Stimulated activated CD8-positive, alpha-beta memory T cell treated with anti-CD3 and anti-CD28 coated beads, Interleukin-2, amount 100 ng/mL, for 1 hour (primary cell): ENCODE results near the gene PDZK1IP1.
"Not testable (repeated sequence)": the region's sequence is repeated elsewhere in the genome, so short reads cannot be mapped to it uniquely, and the experiment has no call there.

Experiments used
- DNase-seq, 2 donors: peaks; one replicate each; pipeline ENCODE4 v3.0.0-alpha.2; 2020; ENCODE audit warnings: low read depth in 2 of 2

PDZK1IP1 gene

DNA sequence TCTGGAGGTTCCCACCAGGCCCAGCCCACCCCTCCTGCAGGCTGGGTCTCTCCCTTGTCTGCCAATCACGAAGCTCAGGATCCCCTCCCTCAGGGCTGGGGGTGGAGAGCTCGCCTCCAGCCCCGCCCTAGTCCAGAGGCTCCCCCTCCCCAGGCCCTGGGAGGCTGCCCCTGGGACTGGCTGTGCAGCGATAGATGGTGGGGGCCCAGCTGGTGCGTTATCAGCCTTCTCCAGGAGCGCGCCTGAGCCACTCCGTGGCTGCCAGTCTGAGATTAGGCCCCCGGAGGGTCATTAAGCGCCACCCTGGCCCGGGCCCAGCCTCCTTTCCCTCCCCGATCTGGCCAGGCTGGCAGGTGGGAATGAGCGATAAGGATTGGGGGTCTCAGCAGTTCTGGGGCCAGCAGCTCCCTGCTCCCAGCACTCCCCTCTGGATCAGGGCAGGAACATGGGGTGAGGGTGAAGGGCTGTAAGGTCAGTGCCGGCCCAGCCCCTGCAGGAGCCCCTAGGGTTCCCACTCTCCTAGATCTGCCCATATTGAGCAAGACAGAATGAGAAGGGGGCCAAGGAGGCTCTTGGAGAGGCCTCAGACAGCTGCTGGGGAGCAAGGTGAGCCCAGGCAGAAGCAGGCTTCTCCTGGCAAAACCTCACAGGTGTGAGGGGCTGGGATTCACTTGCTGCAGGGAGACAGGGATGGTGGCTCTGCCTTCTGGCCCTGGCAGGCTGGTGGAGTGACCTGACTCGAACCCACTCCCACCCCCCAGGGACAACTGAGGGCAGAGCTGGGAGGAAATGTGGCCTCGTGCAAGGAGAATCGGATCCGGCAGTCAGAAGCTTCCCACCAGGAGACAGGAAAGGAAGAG is 8.5 kb downstream of the PDZK1IP1 start:
- no peak for DNase-seq

DNA sequence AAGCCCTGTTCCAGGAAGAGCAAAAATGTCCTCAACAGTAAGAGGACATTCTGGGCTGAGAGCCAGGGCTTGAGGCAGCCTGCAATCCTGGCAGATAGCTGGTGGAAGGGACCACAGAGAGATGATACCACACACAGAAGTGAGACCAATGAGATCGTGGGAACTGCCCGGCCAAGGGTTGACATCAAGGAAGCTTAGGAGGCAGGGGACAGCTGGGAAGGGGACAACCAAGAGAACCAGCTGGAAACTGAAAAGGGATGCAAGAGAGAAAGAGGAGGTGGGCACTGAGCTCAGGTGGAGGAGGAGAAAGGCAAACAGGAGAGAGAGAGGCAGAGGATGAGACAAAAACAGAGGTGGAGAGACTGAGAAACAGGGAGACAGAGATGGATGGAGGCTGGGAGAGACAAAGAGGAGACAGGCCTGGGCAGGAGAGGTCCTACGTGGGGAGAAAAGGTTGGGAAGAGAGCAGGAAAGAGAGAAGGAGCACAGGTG is 9.2 kb downstream of the PDZK1IP1 start:
- DNase-seq = no peak

DNA sequence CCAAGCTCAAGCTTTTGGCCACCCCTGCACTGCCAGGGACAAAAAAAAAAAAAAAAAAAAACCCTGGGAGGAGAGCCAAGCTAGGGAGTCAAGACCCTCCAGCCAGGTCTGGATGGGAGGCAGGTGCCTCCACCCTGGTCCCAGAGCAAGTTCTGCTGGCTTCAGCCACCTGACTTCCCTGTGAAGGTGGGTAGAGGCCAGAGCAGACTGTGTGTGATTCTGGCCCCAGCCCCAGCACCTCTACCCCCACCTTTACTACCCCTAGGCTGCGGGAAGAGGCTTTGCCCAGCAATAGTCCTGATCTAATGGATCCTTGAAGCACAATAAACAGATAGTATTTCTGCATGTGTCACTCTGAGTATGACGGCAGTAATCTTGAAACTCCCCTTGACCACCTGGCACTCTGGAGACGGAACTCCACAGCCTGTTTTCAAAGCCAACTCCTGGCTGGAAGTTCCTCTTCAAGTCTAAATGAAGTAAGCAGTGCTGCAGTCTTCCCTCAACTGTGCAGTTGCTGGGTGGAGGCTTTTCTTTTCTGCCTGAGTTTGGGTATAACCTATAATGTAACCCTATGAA is 9.8 kb downstream of the PDZK1IP1 start:
- no peak for DNase-seq

DNA sequence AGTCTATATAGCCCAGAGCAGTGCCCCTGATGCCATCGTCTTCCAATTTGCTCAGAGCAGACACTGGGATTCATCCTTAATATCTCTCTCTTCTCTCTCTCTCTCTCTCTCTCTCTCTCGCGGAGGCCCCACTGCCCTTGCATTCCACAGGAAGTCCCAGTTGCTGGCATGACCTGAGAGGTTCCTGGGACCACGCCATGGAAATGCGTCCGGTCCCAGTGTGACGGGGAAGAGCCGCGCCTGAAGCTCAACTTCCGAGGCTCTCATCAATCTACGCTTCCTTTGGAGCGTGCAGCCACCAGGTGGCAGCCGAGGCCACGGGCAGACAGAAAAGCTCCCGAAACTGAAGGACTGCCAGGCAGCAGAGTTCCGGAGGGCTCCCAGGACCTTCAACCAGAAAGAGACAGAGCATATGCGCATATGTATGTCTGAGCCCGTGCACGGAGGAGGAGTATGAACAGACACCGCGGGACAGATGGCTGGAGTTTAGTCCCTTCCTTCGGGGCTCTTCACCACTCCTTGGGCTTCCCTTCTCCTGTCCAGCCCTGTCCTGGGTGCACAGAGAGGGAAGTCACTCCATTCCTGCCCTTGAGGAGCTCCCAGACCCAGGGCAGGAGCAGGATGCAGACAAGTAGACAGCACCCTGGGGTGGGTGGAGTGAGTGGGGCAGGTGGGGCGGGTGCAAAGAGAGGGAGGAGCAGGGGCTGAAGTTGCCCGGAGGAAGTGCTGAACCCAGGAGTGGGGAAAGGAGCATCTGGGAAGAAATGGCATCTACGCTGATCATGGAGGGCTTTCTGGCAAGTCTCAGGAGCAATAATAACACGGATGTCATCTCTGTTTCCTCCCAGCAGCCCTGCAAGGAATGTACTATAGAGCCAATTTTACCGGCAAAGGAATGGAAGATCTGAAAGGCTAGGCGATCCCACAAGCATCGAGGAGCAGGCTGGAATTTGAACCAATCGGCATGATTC is 10.5 kb downstream of the PDZK1IP1 start:
- peak; percentile 38 to 46 for DNase-seq

DNA sequence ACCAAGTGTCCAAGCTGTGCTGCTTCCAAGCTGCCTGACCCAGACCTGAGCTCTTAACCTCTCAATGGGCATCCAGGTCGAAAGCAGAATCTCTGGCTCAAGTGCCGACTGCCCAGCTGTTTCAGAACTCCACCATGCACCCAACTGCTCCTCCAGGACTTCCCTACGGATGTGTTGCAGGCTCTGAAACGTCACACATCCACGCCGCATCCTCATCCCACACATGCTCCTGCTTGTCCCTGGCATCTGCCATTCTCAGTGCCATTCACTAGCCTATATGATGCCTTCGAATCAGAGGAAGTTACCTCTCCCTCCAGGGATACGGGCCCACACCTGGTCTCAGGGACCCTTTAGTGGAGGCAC is 11.2 kb downstream of the PDZK1IP1 start:
- no peak for DNase-seq

DNA sequence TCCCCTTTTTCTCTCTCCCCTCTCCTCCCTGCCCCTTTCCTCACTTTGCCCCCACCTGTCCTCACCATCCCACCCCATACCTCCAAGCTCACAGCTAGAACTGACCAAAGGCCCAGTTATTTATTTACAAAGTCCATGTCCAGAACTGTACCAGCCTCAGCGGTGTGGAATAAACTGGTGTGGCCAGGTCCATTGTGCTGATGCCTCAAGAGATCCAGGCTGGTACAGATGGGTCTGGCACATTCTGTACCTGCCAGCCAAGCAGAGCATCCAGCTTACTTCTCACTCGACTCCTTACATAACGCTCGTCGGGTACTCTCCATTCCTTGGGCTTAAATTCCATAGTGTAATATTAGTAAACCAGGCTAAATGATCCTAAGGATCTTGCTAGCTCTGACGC is 11.8 kb downstream of the PDZK1IP1 start:
- DNase-seq = no peak

DNA sequence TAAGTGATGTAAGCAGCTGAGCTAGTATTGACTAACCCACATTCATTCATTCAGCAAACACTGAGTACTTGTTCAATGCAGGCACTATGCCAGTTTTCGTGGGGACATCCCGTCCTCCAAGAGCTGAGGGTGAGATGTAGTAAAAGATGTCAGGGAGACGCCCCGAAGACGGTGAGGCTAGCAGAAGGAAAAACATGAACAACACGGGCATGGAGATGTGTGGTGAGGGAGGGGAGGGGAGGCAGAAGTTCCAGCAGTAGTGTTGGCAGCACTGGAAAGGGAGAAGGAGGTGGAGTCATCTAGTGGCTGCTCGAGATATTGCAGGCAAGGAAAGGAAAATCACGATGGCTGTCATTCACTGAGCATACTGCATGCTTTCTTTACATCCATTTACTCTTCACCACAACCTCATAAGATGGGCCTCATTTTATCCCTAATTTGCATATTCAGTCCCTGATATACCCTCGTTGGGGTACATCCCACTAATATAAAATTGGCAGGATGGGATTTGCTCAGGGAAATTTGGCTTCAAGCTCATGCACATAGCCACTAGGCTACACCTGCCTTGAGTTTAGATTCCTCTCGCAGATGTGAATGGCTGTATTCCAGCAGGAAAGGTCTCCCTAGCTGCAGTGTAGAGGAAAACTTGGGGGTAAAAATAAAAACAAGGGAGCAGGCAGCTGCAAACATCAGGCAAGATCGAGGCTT is 14.5 kb downstream of the PDZK1IP1 start:
- peak in 1 of 2 donors; percentile 8 for DNase-seq

DNA sequence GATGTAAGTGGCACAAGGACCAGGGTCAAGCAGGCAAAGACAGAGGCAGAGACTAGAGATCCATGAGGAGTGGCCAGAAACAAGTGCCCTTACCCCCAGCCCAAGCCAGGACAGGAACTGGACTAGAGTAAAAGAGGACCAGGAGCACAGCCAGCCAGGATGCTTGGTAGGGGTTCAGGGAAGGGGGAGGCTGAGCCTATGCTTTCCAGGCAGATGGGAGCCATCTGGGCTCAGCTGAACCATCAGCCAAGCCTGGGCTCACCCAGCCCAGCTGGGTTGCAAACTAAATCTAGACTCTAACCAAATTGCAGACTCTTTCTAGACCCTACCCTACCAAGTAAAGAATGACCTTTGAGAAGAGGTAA is 15.2 kb downstream of the PDZK1IP1 start:
- no peak for DNase-seq

DNA sequence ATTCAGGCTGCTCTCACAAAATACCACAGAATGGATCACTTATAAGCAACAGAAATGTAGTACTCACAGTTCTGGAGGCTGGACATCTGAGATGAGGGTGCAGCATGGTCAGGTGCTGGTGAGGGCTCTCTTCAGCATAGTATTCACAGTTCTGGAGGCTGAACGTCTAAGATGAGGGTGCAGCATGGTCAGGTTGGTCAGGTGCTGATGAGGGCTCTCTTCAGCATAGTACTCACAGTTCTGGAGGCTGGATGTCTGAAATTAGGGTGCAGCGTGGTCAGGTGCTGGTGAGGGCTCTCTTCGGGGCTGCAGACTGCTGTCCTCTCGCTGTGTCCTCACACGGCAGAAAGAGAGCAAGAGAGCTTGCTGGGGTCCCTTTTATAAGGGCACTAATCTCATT is 17.1 kb downstream of the PDZK1IP1 start:
- no peak for DNase-seq

DNA sequence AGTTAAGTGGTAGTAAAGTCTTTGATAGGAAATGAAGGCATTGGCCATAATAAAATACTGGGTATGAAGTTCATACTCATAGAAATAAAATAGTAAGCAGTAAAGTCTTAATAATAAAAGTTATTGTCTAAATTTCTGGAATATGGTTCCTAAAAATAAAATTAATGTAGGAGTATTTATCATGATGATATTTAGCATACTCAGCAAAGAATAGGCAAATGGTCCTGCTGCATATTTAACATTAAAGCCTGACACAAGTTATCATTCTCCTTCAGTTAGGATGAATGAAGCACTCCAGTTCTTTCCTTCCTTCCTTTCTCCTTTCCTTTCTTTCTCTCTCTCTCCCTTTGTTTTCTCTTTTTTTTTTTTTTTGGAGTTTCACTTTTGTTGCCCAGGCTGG is 25.3 kb downstream of the PDZK1IP1 start:
- DNase-seq = no peak

DNA sequence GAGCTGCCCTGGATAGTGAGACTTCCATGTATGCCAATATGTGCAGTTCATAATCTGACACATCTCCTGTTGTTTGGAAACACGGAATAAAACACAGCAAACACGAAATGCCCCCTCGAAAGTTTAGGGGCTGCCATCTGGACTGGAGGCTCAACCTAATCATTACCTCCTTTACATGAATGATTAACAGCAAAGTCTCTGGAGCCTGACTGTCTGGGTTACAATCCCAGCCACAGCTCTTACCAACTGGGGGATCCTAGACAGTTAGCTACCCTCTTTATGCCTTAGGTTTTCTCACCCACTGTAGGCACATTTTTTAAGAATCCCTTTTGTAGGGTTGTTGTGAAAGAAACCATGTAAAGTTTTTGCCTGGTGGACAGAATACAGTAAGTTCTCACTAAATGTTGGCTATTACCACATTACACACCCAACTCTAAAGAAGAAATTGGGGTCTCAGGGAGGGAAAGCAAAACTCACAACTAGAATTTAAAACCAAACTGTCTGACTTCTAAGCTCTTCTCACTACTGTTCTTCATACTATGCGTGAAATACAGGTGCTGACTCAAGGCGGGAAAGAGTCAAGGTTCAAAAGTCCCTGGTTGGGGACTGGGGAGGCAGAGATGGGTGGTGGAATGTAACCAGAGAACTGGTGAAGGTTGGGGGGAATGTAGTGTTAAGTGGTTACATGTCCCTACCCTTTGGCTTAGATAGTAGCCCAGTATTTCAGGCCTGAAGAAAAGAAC is 28.4 kb downstream of the PDZK1IP1 start:
- no peak for DNase-seq

DNA sequence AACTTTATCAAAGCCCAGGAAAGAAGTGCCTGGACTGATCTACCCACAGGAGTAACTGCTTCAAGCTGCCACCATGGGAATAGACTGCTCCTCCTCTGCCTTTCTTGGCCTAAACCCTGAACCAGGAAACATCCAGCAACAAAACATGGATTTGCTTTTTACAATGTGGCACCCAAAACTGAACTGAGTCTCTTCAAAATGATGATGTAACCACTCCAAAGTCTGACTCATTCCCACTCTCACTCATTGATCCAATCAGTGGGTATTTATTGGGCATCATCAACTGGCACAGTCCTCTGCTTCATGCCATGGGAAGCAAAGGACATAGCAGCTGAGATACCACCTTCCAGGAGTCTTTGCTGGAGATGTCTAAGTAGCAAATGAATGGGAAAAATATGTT is 29.1 kb downstream of the PDZK1IP1 start:
- DNase-seq = no peak

DNA sequence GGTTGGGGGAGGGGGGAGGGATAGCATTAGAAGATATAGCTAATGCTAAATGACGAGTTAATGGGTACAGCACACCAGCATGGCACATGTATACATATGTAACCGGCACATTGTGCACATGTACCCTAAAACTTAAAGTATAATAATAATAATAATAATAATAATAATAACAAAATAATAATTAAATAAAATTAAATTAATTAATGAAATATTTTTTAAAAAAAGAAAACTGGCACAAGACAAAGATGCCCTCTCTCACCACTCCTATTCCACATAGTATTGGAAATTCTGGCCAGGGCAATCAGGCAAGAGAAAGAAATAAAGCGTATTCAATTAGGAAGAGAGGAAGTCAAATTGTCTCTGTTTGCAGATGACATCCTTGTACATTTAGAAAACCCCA is 31.9 kb downstream of the PDZK1IP1 start:
- not testable (repeated sequence) for DNase-seq

DNA sequence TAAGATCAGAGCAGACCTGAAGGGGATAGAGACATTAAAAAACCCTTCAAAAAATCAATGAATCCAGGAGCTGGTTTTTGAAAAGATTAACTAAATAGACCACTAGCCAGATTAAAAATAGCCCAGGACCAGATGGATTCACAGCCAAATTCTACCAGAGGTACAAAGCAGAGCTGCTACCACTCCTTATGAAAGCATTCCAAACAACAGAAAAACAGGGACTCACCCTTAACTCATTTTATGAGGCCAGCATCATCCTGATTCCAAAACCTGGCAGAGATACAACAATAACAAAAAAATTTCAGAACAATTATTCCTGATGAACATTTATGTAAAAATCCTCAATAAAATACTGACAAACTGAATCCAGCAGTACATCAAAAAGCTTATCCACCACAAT is 33.4 kb downstream of the PDZK1IP1 start:
- not testable (repeated sequence) for DNase-seq

DNA sequence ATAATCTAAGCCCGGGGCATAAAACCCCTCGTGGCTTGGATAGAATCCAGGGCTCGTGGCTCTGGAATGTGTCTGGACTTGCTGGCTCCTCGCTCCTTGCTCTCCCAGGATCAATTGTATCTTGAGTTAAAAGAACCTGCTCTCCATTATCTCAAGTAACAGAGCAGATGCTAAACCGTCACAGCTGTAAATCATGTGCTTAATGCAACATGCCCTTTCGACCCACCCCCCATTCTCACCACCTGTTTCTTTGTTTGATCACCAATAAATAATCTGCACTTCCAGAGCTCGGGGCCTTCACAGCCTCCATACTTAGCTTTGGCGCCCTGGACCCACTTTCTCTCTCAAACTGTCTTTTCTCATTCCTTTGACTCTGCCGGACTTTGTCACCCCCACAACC is 40.7 kb downstream of the PDZK1IP1 start:
- not testable (repeated sequence) for DNase-seq

DNA sequence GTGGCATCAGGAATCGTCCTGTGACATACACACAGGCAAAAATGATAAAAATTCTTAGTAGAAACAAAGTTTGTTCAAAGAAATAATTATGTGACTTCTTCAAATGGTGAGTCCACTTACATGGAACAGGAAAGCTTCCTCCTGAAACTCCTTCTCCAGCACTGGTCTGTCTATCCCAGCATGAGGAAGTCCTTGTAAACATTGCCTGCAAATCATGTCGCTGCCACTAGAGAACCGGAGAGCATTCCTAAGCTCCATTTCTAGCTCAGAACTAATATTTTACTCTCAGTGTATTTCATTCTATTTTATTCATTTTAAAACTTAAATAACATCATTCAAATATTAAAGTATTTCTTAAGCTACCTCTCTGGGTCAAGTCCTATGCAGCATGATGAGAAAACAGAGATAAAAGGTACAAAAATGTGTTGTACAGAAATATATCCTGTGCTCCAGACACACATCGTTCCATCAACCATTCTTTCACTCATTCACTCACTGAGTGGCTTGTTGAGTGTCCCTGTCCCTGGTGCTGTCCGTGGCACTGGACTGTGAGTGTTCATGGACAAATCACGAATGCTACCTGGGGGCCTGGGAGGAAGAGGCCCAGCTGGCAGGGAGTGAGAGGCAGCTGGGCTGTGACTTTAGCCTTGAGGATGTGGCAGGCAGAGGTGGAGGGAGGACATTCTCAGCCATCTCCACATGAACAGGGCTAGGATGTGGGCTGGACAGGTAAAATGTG is 42.6 kb downstream of the PDZK1IP1 start:
- DNase-seq = no peak

DNA sequence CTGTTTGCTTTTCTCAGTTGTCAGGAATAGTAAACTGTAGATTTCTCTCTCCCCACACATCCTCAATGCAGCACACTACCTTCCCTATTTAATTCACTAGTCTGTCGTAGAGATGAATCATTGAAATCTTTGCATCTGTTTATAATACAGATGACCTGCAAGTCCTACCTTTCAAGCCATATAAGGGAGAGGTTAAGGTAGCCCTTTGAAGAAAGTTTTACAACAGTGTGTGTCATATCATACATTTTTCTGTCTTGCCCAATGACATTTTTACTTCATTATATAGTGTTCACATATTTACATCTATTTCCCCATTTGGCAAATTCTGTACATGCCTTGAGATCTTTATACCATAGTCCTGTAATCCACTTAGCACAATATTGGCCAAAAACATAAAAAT is 43.3 kb downstream of the PDZK1IP1 start:
- not testable (repeated sequence) for DNase-seq

DNA sequence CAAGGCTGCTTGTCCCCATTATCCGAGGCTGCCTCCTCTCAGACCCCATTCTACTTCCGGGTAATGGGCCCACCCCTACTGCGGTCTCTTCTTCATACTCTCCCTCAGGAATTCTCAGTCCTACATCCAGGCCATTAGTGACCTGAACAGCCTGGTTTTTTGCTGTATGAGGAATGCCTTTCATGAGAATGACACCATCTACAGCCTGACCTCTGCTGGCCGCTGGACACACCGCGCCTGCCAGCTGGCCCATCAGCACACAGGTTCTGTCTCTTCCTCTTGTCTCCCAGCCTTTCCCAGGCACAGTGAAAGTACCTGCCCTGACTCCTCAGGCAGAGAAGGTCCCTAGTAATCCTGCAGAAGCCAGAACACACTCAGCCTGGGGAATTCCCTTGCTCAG is 46.2 kb downstream of the PDZK1IP1 start:
- DNase-seq = not testable (repeated sequence)

DNA sequence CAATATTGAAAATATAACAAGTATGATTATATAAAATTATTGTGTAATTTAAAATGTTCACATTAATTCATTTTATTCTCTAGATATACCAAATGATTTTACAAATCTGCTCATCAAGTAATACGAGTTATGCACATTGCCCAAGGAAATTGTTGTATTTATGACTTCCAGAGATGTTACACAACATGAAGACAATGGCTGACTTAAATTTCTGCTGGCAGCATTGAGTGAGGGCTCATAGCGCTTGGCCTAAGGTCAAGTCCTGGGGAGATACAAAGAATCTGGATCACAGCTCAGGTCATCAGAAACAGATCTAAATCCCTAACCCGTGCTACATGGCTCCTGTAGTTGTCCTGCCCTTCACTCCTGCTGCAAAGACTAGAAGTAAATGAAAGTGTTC is 49.5 kb downstream of the PDZK1IP1 start:
- not testable (repeated sequence) for DNase-seq

DNA sequence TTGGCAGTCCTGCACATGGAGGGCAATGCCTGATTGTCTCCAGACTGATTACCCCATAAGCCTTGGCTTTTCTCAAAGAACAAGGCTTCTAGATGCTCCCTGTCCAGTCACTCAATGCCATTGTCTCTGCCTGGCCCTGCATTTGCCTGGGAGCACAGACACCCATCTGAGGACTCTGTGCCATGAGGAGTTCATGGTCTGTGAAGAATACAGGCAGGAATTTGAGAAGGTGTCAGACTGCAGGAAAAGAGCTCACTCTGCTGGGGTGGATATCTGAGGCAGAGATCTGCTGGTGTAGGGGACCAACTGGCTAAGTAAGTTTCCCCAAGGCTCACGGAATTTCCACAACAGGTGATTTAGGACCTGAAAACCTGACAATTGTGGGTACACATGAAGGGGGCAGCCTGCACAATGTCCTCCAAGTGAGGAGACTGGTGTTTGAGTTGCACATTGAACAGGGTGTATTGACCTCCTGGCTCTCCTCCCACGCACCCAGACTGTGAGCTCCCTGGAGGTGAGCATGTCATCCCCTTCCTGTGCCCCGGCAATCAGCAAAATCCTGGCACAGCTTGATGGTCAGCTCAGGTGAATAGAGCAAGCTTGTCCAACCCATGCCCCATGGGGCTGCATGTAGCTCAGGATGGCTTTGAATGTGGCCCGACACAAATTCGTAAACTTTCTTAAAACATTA is 51.8 kb downstream of the PDZK1IP1 start:
- DNase-seq = no peak
